HepG2 (cell line): ENCODE results near the gene RPL36AL. TPM values are rescaled to one million over a fixed set of nuclear protein-coding genes. Genes with fewer than 3 reads are reported as not detected.
A peak's percentile ranks its signal among the peaks of the same experiment; 100 is the strongest.

ENCODE experiments used
- ELK4 ChIP-seq: sonication (generic); formaldehyde crosslinking; IDR thresholded peaks from 2 replicates; pipeline ENCODE4 v1.9.0; 2021; ENCODE audit warnings: missing genetic modification reagents, borderline replicate concordance
- FOXA1 ChIP-seq, 2 experiments: fragments of 450-650 bp in 1 of 2; sonication (generic) in 1 of 2; formaldehyde crosslinking in 1 of 2; IDR thresholded peaks; 2 replicates each; pipeline versions ENCODE4 v1.4.0 to v1.6.1; 2016 to 2020; ENCODE audit warnings: missing genetic modification reagents in 1 of 2
- FOXC1 ChIP-seq: sonication (generic); formaldehyde crosslinking; IDR thresholded peaks from 2 replicates; pipeline ENCODE4 v1.8.0; 2022; ENCODE audit warnings: mild to moderate bottlenecking, missing genetic modification reagents, borderline replicate concordance
- GATAD1 ChIP-seq: IDR thresholded peaks from 2 replicates; pipeline ENCODE4 v1.6.1; 2016; ENCODE audit warnings: missing genetic modification reagents, missing compliant biosample characterization
- GLMP ChIP-seq: sonication (generic); formaldehyde crosslinking; IDR thresholded peaks from 2 replicates; pipeline ENCODE4 v1.9.0; 2021; ENCODE audit warnings: missing genetic modification reagents, mild to moderate bottlenecking, borderline replicate concordance
- HMG20B ChIP-seq: conservative IDR thresholded peaks from 2 replicates; pipeline ENCODE4 v1.6.1; 2016; ENCODE audit warnings: missing genetic modification reagents, missing compliant biosample characterization
- HNRNPK ChIP-seq: fragments of 200-400 bp; formaldehyde crosslinking; IDR thresholded peaks from 2 replicates; pipeline ENCODE4 v1.6.1; 2018; ENCODE audit warnings: low read length, low read depth, moderate library complexity, mild to moderate bottlenecking; ENCODE audit not compliant: poor library complexity, severe bottlenecking
- HNRNPL ChIP-seq: fragments of 200-400 bp; formaldehyde crosslinking; IDR thresholded peaks from 2 replicates; pipeline ENCODE4 v1.6.1; 2017; ENCODE audit warnings: mild to moderate bottlenecking, low read depth, low read length
- KAT2B ChIP-seq: fragments of 150-350 bp; IDR thresholded peaks from 2 replicates; pipeline ENCODE4 v1.6.1; 2014; ENCODE audit warnings: low read depth, low read length, borderline replicate concordance
- NFATC3 ChIP-seq: sonication (generic); formaldehyde crosslinking; IDR thresholded peaks from 2 replicates; pipeline ENCODE4 v1.5.1; 2020; ENCODE audit warnings: mild to moderate bottlenecking, missing genetic modification reagents
- NKX3-1 ChIP-seq: sonication (generic); formaldehyde crosslinking; IDR thresholded peaks from 2 replicates; pipeline ENCODE4 v1.5.0; 2020; ENCODE audit warnings: missing genetic modification reagents
- RFX1 ChIP-seq: fragments of 450-650 bp; IDR thresholded peaks from 2 replicates; pipeline ENCODE4 v1.6.1; 2017
- SAP130 ChIP-seq: IDR thresholded peaks from 2 replicates; pipeline ENCODE4 v1.6.1; 2016; ENCODE audit warnings: low read depth
- SP1 ChIP-seq, 2 experiments: fragments of 450-650 bp in 1 of 2; sonication (generic) in 1 of 2; formaldehyde crosslinking in 1 of 2; IDR thresholded peaks; 2 replicates each; pipeline versions ENCODE4 v1.4.0 to v1.6.1; 2016 to 2020; ENCODE audit warnings: missing genetic modification reagents in 1 of 2
- SRSF1 ChIP-seq: fragments of 200-400 bp; formaldehyde crosslinking; optimal IDR thresholded peaks from 2 replicates; pipeline ENCODE3; 2017; ENCODE audit warnings: mild to moderate bottlenecking, low read depth, low read length, moderate library complexity
- TP53 ChIP-seq: sonication (generic); formaldehyde crosslinking; conservative IDR thresholded peaks from 2 replicates; pipeline ENCODE4 v1.4.0; 2020; ENCODE audit warnings: missing genetic modification reagents
- ZBTB20 ChIP-seq: sonication (generic); formaldehyde crosslinking; IDR thresholded peaks from 2 replicates; pipeline ENCODE4 v1.8.1; 2023; ENCODE audit warnings: missing genetic modification reagents, low read depth, mild to moderate bottlenecking, borderline replicate concordance
- ZBTB26 ChIP-seq: IDR thresholded peaks from 2 replicates; pipeline ENCODE4 v1.6.1; 2016; ENCODE audit warnings: missing compliant biosample characterization, missing genetic modification reagents, borderline replicate concordance
- ZEB1 ChIP-seq: IDR thresholded peaks from 2 replicates; pipeline ENCODE4 v1.6.1; 2012; ENCODE audit warnings: mild to moderate bottlenecking, low read depth, inconsistent platforms; ENCODE audit not compliant: insufficient replicate concordance
- ZNF264 ChIP-seq: sonication (generic); formaldehyde crosslinking; IDR thresholded peaks from 2 replicates; pipeline ENCODE4 v1.4.0; 2020; ENCODE audit warnings: missing genetic modification reagents
- ZNF33B ChIP-seq: sonication (generic); formaldehyde crosslinking; IDR thresholded peaks from 2 replicates; pipeline ENCODE4 v1.5.1; 2020; ENCODE audit warnings: mild to moderate bottlenecking, missing genetic modification reagents
- ZNF430 ChIP-seq: sonication (generic); formaldehyde crosslinking; IDR thresholded peaks from 2 replicates; pipeline ENCODE4 v1.9.0; 2021; ENCODE audit warnings: mild to moderate bottlenecking, missing genetic modification reagents
- ZNF501 ChIP-seq: sonication (generic); formaldehyde crosslinking; IDR thresholded peaks from 2 replicates; pipeline ENCODE4 v1.5.1; 2020; ENCODE audit warnings: mild to moderate bottlenecking, moderate library complexity, missing genetic modification reagents
- ZNF670 ChIP-seq: sonication (generic); formaldehyde crosslinking; IDR thresholded peaks from 2 replicates; pipeline ENCODE4 v1.8.0; 2022; ENCODE audit warnings: mild to moderate bottlenecking, missing genetic modification reagents, borderline replicate concordance
- ZNF766 ChIP-seq: sonication (generic); formaldehyde crosslinking; IDR thresholded peaks from 2 replicates; pipeline ENCODE4 v1.5.0; 2020; ENCODE audit warnings: missing genetic modification reagents, borderline replicate concordance
- polyA plus RNA-seq, 8 experiments: library from polyadenylated mRNA; depleted of rRNA in 3 of 8; stranded (reverse) in 7 of 8; unstranded in 1 of 8; fragments of >200 nt; fragmentation: Illumina TruSeq in 4 of 8; extraction: Trizol in 4 of 8; gene quantifications; 2 replicates each; pipeline versions ENCODE4 v1.2.1 to v1.2.3, GENCODE V29; 2011 to 2016; ENCODE audit warnings: low read depth in 4 of 8, missing spikeins in 1 of 8, mixed read lengths in 1 of 8; ENCODE audit not compliant: insufficient read depth in 1 of 8
- total RNA-seq, 5 experiments: library from RNA; depleted of rRNA; stranded (reverse); fragments of >200 nt; fragmentation: Illumina TruSeq; extraction: Trizol; gene quantifications; 2 replicates each; pipeline ENCODE4 v1.2.3, GENCODE V29; 2016; ENCODE audit warnings: low read depth in 1 of 5

Gene RPL36AL
- total and polyA plus RNA-seq, 2 of the 13 experiments (the other 11 are each of a cell fraction or from before 2014, with no cell fraction given), result 90.0 to 294 TPM

GRCh38 chr14:49620182-49621113 is at the start of gene RPL36AL, which contains the start of gene MGAT2 (continued):
- TF ChIP-seq ELK4 (no peak), ZNF670 (CRISPR knock-in tag) (0 out of 2 replicates have a peak, but pooled peaks have one; percentile 52), NFATC3 (CRISPR knock-in tag) (no peak), SRSF1 (peak; percentile 28), HNRNPK (no peak), KAT2B (no peak), ZNF264 (CRISPR knock-in tag) (peak; percentile 19; the same call in 1 of the 2 replicates), RFX1 (no peak), GATAD1 (CRISPR knock-in tag) (peak; percentile 68; the same call in 1 of the 2 replicates), ZNF766 (no peak), SP1 (IDR thresholded peaks at IDR 0.05) (no peak), SP1 (CRISPR knock-in tag; IDR thresholded peaks at IDR 0.05) (no peak; the same call in 1 of the 2 replicates), FOXC1 (CRISPR knock-in tag) (no peak; the same call in 1 of the 2 replicates), ZNF430 (peak; percentile 56; the same call in 1 of the 2 replicates), ZNF33B (CRISPR knock-in tag) (peak; percentile 43; the same call in 1 of the 2 replicates), GLMP (CRISPR knock-in tag) (no peak), TP53 (CRISPR knock-in tag) (no peak; the same call in 1 of the 2 replicates), FOXA1 (IDR thresholded peaks at IDR 0.05) (no peak), FOXA1 (CRISPR knock-in tag; IDR thresholded peaks at IDR 0.05) (peak; percentile 3; the same call in 1 of the 2 replicates), ZBTB20 (CRISPR knock-in tag) (peak; percentile 53; the same call in 1 of the 2 replicates), ZNF501 (CRISPR knock-in tag) (peak; percentile 52), ZEB1 (peak; percentile 16), HMG20B (no peak; the same call in 1 of the 2 replicates), SAP130 (CRISPR knock-in tag) (peak; percentile 84), NKX3-1 (0 out of 2 replicates have a peak, but pooled peaks have one; percentile 33), ZBTB26 (CRISPR knock-in tag) (peak; percentile 27; the same call in 1 of the 2 replicates), HNRNPL (0 out of 2 replicates have a peak, but pooled peaks have one; percentile 24)
